Measurements from ENCODE around the gene STK32C. TPM values are rescaled to one million over a fixed set of nuclear protein-coding genes. Genes with fewer than 3 reads are reported as not detected.

The STK32C gene
- total and polyA plus RNA-seq, 2 donors (not counting 1 experiment from before 2014, with no cell fraction given) = 9.9 to 16.8 TPM

GRCh38 chr10:132164761-132165278 is 142.9 kb downstream of the STK32C start:
- no peak overlapping the region for H2AFZ ChIP-seq (ENCODE audit: insufficient read depth, low read depth, low read length, poor library complexity, severe bottlenecking)
- H3K36me3 ChIP-seq (replicated peaks in 1 of 2; ENCODE audit: control extremely low read depth in 1 of 2, control insufficient read depth in 1 of 2, extremely low read depth in 1 of 2, insufficient read depth in 2 of 2, low read length in 1 of 2) = no peaks in the 10 kb centered on the region
- no peak overlapping the region for H3K27ac ChIP-seq (ENCODE audit: low read length in 2 of 2)
- Mint-ChIP-seq H3K27me3 (peaks cover 8% of the 10 kb centered on the region), H3K4me3 (no peak overlapping the region), H3K9me3 (ENCODE audit: insufficient read depth) (no peaks in the 10 kb centered on the region), H3K27ac (no peak overlapping the region), H3K4me1 (peaks cover 8% of the 10 kb centered on the region)
- H3K9me3 ChIP-seq (ENCODE audit: control extremely low read depth in 1 of 3, control insufficient read depth in 2 of 3, insufficient read depth in 1 of 3, low read length in 2 of 3) = peaks cover 0 to 14% (median 0%) of the 10 kb centered on the region in 3 donors
- no peak overlapping the region for H3K4me2 ChIP-seq (replicated peaks; ENCODE audit: low read depth, low read length, poor library complexity, severe bottlenecking)
- H4K20me1 ChIP-seq (ENCODE audit: control insufficient read depth, insufficient read depth, low read length, poor library complexity, severe bottlenecking) = no peaks in the 10 kb centered on the region
- WGBS (ENCODE audit: insufficient coverage) = 56% methylated on average over 20 of the region's 20 CpGs
- H3K27me3 ChIP-seq (replicated peaks in 1 of 4; ENCODE audit: control extremely low read depth in 1 of 4, control insufficient read depth in 3 of 4, insufficient read depth in 4 of 4, low read length in 3 of 4) = peaks cover 0 to 3% (median 0%) of the 10 kb centered on the region in 4 experiments
- DNase-seq (no peak), ATAC-seq (ENCODE audit: low read depth) (no peak)
- H3K4me3 ChIP-seq (ENCODE audit: control extremely low read depth in 1 of 5, extremely low read depth in 1 of 5, insufficient read depth in 1 of 5, low read depth in 2 of 5, low read length in 4 of 5) = no peak overlapping the region
- no peaks in the 10 kb centered on the region for H3K79me2 ChIP-seq (ENCODE audit: control insufficient read depth, insufficient read depth, low read length)
- POLR2A ChIA-PET = no interaction called here
- intact Hi-C loops (cut with micrococcal nuclease) = no loop called here
- CTCF ChIA-PET = no interaction called here
- peaks cover 8 to 11% of the 10 kb centered on the region in 2 donors for H3K4me1 ChIP-seq (ENCODE audit: control insufficient read depth in 2 of 2, insufficient read depth in 2 of 2, low read length in 2 of 2)
- H3K9ac ChIP-seq (ENCODE audit: low read length) = no peak overlapping the region
- TF ChIP-seq, protein P1, sequence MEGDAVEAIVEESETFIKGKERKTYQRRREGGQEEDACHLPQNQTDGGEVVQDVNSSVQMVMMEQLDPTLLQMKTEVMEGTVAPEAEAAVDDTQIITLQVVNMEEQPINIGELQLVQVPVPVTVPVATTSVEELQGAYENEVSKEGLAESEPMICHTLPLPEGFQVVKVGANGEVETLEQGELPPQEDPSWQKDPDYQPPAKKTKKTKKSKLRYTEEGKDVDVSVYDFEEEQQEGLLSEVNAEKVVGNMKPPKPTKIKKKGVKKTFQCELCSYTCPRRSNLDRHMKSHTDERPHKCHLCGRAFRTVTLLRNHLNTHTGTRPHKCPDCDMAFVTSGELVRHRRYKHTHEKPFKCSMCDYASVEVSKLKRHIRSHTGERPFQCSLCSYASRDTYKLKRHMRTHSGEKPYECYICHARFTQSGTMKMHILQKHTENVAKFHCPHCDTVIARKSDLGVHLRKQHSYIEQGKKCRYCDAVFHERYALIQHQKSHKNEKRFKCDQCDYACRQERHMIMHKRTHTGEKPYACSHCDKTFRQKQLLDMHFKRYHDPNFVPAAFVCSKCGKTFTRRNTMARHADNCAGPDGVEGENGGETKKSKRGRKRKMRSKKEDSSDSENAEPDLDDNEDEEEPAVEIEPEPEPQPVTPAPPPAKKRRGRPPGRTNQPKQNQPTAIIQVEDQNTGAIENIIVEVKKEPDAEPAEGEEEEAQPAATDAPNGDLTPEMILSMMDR (IDR thresholded peaks at IDR 0.05) = no peak
- no peak for TF ChIP-seq EZH2 (IDR thresholded peaks at IDR 0.05; ENCODE audit: borderline replicate concordance, insufficient read depth, low read depth, low read length, poor library complexity, severe bottlenecking)

DNA sequence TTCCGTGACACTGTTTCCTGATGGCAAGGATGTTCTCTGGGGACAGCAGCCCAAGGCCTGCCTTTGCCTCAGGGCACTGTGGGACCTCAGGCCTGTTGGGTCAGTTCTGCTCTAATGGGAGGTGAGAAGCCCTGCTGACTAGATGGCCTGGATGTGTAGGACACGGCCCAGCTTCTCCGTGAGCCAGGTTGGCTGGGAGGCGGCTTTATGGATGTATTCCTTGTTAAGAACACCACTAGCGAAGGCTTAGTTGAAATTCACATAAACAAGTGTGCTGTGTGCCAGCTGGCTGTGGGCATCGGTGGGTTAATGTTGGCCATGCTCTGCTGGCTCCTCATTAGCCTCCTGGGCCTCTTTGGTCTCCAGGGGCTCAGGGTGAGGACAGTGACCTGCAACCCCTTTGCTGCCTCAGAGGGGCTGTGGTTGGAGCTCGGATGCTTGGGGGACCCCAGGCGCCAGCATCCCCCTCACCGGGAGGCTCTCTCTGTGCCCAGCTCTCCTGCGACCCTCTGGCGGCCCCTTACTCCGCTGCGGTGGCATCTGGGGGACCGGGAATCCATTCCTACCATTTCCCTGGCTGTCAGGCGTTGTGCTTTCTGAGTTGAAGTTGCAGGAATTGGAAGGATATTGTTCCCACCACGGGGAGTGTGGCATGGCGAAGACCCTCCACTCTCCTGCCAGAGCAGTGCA is 143.8 kb downstream of the STK32C start:
- TF ChIP-seq EZH2 (IDR thresholded peaks at IDR 0.05; ENCODE audit: borderline replicate concordance, insufficient read depth, low read depth, low read length, poor library complexity, severe bottlenecking) = no peak
- H3K4me3 Mint-ChIP-seq = no peak overlapping the region
- 74% methylated on average over 12 of the region's 17 CpGs for WGBS (ENCODE audit: insufficient coverage)
- no peak for ATAC-seq (ENCODE audit: low read depth)
- Histone ChIP-seq H3K36me3 (replicated peaks in 1 of 2; ENCODE audit: control extremely low read depth in 1 of 2, control insufficient read depth in 1 of 2, extremely low read depth in 1 of 2, insufficient read depth in 2 of 2, low read length in 1 of 2) (no peaks in the 10 kb centered on the region), H3K79me2 (ENCODE audit: control insufficient read depth, insufficient read depth, low read length) (no peaks in the 10 kb centered on the region), H3K4me1 (ENCODE audit: control insufficient read depth in 2 of 2, insufficient read depth in 2 of 2, low read length in 2 of 2) (peaks cover 8 to 11% of the 10 kb centered on the region in 2 donors), H2AFZ (ENCODE audit: insufficient read depth, low read depth, low read length, poor library complexity, severe bottlenecking) (no peak overlapping the region), H3K27ac (ENCODE audit: low read length in 2 of 2) (no peak overlapping the region), H3K9me3 (ENCODE audit: control extremely low read depth in 1 of 3, control insufficient read depth in 2 of 3, insufficient read depth in 1 of 3, low read length in 2 of 3) (peaks cover 0 to 20% (median 0%) of the 10 kb centered on the region in 3 donors), H3K4me3 (ENCODE audit: control extremely low read depth in 1 of 5, extremely low read depth in 1 of 5, insufficient read depth in 1 of 5, low read depth in 2 of 5, low read length in 4 of 5) (no peak overlapping the region), H3K9ac (ENCODE audit: low read length) (no peak overlapping the region), H3K4me2 (replicated peaks; ENCODE audit: low read depth, low read length, poor library complexity, severe bottlenecking) (no peak overlapping the region), H4K20me1 (ENCODE audit: control insufficient read depth, insufficient read depth, low read length, poor library complexity, severe bottlenecking) (no peaks in the 10 kb centered on the region), H3K27me3 (replicated peaks in 1 of 4; ENCODE audit: control extremely low read depth in 1 of 4, control insufficient read depth in 3 of 4, insufficient read depth in 4 of 4, low read length in 3 of 4) (peaks cover 0 to 3% (median 0%) of the 10 kb centered on the region in 4 experiments)
- H3K9me3 Mint-ChIP-seq (ENCODE audit: insufficient read depth) = no peaks in the 10 kb centered on the region
- DNase-seq = no peak
- no peak overlapping the region for H3K27ac Mint-ChIP-seq
- ChIA-PET POLR2A (no interaction called here), CTCF (interaction anchor here (0.8 kb wide), 1 partner anchor 1221 kb away, joined by 3 read pairs; no protein-coding TSS in a partner anchor)
- H3K4me1 Mint-ChIP-seq = peaks cover 8% of the 10 kb centered on the region
- H3K27me3 Mint-ChIP-seq = peaks cover 8% of the 10 kb centered on the region
- intact Hi-C loops (cut with micrococcal nuclease) = no loop called here

Data from B cell (primary cell).